HTERT RPE-1 (cell line): ENCODE measurements around the gene VENTX.
"Not testable (repeated sequence)": the region's sequence is repeated elsewhere in the genome, so short reads cannot be mapped to it uniquely, and the experiment has no call there.

Experiments used
- in situ Hi-C: fragments of 300-500 bp; cut with MboI; formaldehyde crosslinking; loops from 4 replicates; pipeline ENCODE4 v1.14.3; 2020; ENCODE audit warnings: low sequenced_read_pairs

Gene VENTX

GRCh38 chr10:133254421-133255120 lies 16.9 kb downstream of the VENTX start:
- in situ Hi-C loops: no loop called here

- in situ Hi-C loops: no loop called here
Observed at GRCh38 chr10:133255323-133255722, 17.7 kb downstream of the VENTX start.

- in situ Hi-C loops: no loop called here
Observed at GRCh38 chr10:133257489-133258065, 19.9 kb downstream of the VENTX start.

GRCh38 chr10:133258066-133258817 lies 20.6 kb downstream of the VENTX start:
- in situ Hi-C loops: no loop called here

- in situ Hi-C loops: no loop called here
Observed at GRCh38 chr10:133258818-133259601, 21.4 kb downstream of the VENTX start.

- in situ Hi-C loops: no loop called here
Observed at GRCh38 chr10:133259602-133259989, 21.9 kb downstream of the VENTX start.

GRCh38 chr10:133260895-133261725 lies 23.5 kb downstream of the VENTX start:
- in situ Hi-C loops: no loop called here

- in situ Hi-C loops: no loop called here
Observed at GRCh38 chr10:133261726-133262325, 24.2 kb downstream of the VENTX start.

GRCh38 chr10:133262696-133263095 lies 25.0 kb downstream of the VENTX start:
- in situ Hi-C loops: no loop called here

GRCh38 chr10:133263674-133264073 lies 26.0 kb downstream of the VENTX start:
- in situ Hi-C loops: no loop called here

- in situ Hi-C loops: no loop called here
Observed at GRCh38 chr10:133264461-133264860, 26.8 kb downstream of the VENTX start.

- in situ Hi-C loops: not testable (repeated sequence)
Observed at GRCh38 chr10:133265052-133265451, 27.4 kb downstream of the VENTX start.

GRCh38 chr10:133266056-133266795 lies 28.6 kb downstream of the VENTX start:
- in situ Hi-C loops: no loop called here

GRCh38 chr10:133267293-133267692 lies 29.6 kb downstream of the VENTX start:
- in situ Hi-C loops: no loop called here

- in situ Hi-C loops: no loop called here
Observed at GRCh38 chr10:133267829-133268228, 30.2 kb downstream of the VENTX start.

- in situ Hi-C loops: no loop called here
Observed at GRCh38 chr10:133268532-133268931, 30.9 kb downstream of the VENTX start.

GRCh38 chr10:133269367-133269766 lies 31.7 kb downstream of the VENTX start:
- in situ Hi-C loops: no loop called here

- in situ Hi-C loops: no loop called here
Observed at GRCh38 chr10:133270204-133270603, 32.5 kb downstream of the VENTX start.

- in situ Hi-C loops: no loop called here
Observed at GRCh38 chr10:133270773-133271297, 33.2 kb downstream of the VENTX start.
